Duodenal mucosa (tissue), 2 donors: Measurements from ENCODE around the gene TCFL5.
A peak's percentile ranks its signal among the peaks of the same experiment; 100 is the strongest.
"Not testable (repeated sequence)": the region's sequence is repeated elsewhere in the genome, so short reads cannot be mapped to it uniquely, and the experiment has no call there.

Experiments used
- H3K27ac ChIP-seq: one replicate; pipeline ENCODE4 v1.7.0; 2013; ENCODE audit warnings: low read depth, low read length
- H3K27me3 ChIP-seq, 2 donors: one replicate each; pipeline ENCODE4 v1.7.0; 2013; ENCODE audit warnings: low read length in 2 of 2, control low read depth in 1 of 2; ENCODE audit not compliant: insufficient read depth in 2 of 2, control insufficient read depth in 1 of 2
- H3K36me3 ChIP-seq, 2 donors: one replicate each; pipeline ENCODE4 v1.7.0; 2013; ENCODE audit warnings: low read length in 2 of 2, control low read depth in 1 of 2; ENCODE audit not compliant: insufficient read depth in 2 of 2, control insufficient read depth in 1 of 2
- H3K4me1 ChIP-seq, 2 donors: one replicate each; pipeline ENCODE4 v1.7.0; 2013; ENCODE audit warnings: low read length in 2 of 2, control low read depth in 1 of 2; ENCODE audit not compliant: insufficient read depth in 2 of 2, control insufficient read depth in 1 of 2
- H3K4me3 ChIP-seq, 2 donors: one replicate each; pipeline ENCODE4 v1.7.0; 2013; ENCODE audit warnings: low read length in 2 of 2, low read depth in 1 of 2
- H3K9ac ChIP-seq, 2 donors: one replicate each; pipeline ENCODE4 v1.7.0; 2013; ENCODE audit warnings: low read length in 2 of 2, low read depth in 1 of 2
- H3K9me3 ChIP-seq, 2 donors: one replicate each; pipeline ENCODE4 v1.7.0; 2013; ENCODE audit warnings: low read length in 2 of 2, control low read depth in 1 of 2; ENCODE audit not compliant: control insufficient read depth in 1 of 2

TCFL5 gene

GRCh38 chr20:62880147-62880934, 18.7 kb upstream of the TCFL5 start:
- H3K27me3 ChIP-seq, result no peaks in the 10 kb centered on the region
- H3K4me1 ChIP-seq, result peaks cover 14 to 19% of the 10 kb centered on the region in 2 donors
- no peak overlapping the region for H3K4me3 ChIP-seq
- H3K9ac ChIP-seq, result no peak overlapping the region
- peaks cover 5 to 21% of the 10 kb centered on the region in 2 donors for H3K36me3 ChIP-seq
- no peaks in the 10 kb centered on the region for H3K9me3 ChIP-seq
- no peak overlapping the region for H3K27ac ChIP-seq

GRCh38 chr20:62879275-62880146, 17.9 kb upstream of the TCFL5 start:
- Histone ChIP-seq H3K27ac (no peak overlapping the region), H3K27me3 (no peaks in the 10 kb centered on the region), H3K4me1 (peaks cover 14 to 19% of the 10 kb centered on the region in 2 donors), H3K4me3 (no peak overlapping the region), H3K36me3 (peaks cover 5 to 21% of the 10 kb centered on the region in 2 donors), H3K9me3 (no peaks in the 10 kb centered on the region), H3K9ac (no peak overlapping the region)

DNA sequence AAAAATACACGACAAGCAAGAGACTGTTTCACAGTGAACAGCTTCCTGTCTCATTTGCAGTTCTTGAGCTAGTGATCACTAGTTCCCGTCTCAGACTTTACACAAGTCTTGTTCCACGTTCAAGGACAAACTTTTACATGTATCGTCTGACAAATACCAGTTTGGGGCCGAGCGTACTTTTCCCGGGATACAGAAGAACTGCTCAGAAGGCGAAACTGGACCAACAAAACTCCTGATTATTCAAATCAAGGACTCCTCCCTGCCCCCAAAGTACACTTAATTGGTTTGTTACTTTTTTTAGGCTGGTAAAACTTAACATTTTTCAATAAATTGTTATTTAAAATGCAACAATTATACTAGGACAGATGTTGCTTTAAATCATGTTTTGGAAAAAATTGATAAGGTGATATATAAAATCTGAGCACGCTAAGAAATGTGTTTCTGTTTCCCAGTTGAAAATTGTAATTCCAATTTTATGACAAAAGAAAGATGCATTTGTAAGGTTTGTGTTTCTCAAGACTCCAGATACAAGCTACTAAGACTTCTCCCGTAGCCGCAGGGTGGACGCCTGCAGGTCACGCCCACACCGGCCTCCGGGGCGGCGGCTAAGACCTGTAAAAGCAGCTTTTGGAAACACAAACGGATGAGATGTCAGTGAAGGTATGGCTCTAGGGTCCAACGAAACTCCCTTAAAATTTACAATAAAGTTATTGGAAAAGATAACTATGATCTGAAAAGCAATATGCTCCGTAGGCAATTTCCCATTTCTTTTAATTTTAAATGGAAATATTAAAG, 16.8 kb upstream of the TCFL5 start:
- Histone ChIP-seq H3K4me1 (peaks cover 14 to 19% of the 10 kb centered on the region in 2 donors), H3K27ac (no peak overlapping the region), H3K4me3 (no peak overlapping the region)

GRCh38 chr20:62876902-62877816, 15.5 kb upstream of the TCFL5 start:
- Histone ChIP-seq H3K27me3 (no peaks in the 10 kb centered on the region), H3K4me3 (no peak overlapping the region), H3K9me3 (no peaks in the 10 kb centered on the region), H3K4me1 (peaks cover 14 to 19% of the 10 kb centered on the region in 2 donors), H3K9ac (no peak overlapping the region), H3K36me3 (peaks cover 5 to 19% of the 10 kb centered on the region in 2 donors), H3K27ac (no peak overlapping the region)

More for the DNA sequence above, 16.8 kb upstream of the TCFL5 start:
- peaks cover 5 to 21% of the 10 kb centered on the region in 2 donors for H3K36me3 ChIP-seq
- no peaks in the 10 kb centered on the region for H3K27me3 ChIP-seq
- no peaks in the 10 kb centered on the region for H3K9me3 ChIP-seq
- H3K9ac ChIP-seq, result no peak overlapping the region

DNA sequence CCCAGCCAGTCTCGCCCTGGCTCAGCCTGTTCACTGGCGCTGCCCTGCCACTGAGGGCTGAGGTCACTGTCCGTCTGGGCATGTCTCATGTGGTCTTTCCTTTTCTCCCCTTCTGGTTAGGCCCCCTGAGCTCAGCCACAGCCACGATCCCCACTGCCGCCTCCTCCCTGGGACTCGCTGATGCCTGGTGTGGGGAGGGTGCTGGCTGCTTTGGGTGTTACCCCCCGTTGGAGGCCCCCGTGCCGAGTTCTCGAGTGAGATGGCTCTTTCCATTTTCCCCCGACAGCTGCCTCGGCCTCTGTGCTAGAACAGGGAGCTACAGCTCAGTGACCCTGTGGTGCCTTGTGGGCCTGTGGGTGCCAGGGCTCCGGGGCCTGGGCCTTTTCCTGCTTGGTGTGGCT, 14.9 kb upstream of the TCFL5 start:
- Histone ChIP-seq H3K36me3 (peaks cover 5 to 13% of the 10 kb centered on the region in 2 donors), H3K27me3 (no peaks in the 10 kb centered on the region), H3K9ac (no peak overlapping the region), H3K4me3 (no peak overlapping the region), H3K4me1 (peaks cover 14 to 19% of the 10 kb centered on the region in 2 donors), H3K9me3 (no peaks in the 10 kb centered on the region), H3K27ac (no peak overlapping the region)

- Histone ChIP-seq H3K4me3 (peak overlapping the region in 1 of 2 donors; percentile 32), H3K4me1 (peaks cover 14 to 19% of the 10 kb centered on the region in 2 donors), H3K27ac (no peak overlapping the region), H3K9ac (peak overlapping the region in 1 of 2 donors; percentile 13), H3K9me3 (no peaks in the 10 kb centered on the region), H3K27me3 (no peaks in the 10 kb centered on the region), H3K36me3 (peaks cover 0 to 5% of the 10 kb centered on the region in 2 donors)
These were observed 14.1 kb upstream of the TCFL5 start for GRCh38 chr20:62875419-62876361.

- Histone ChIP-seq H3K9ac (no peak overlapping the region), H3K4me1 (peaks cover 14 to 19% of the 10 kb centered on the region in 2 donors), H3K9me3 (no peaks in the 10 kb centered on the region), H3K36me3 (no peaks in the 10 kb centered on the region), H3K27me3 (no peaks in the 10 kb centered on the region), H3K4me3 (no peak overlapping the region), H3K27ac (no peak overlapping the region)
These were observed 13.3 kb upstream of the TCFL5 start for GRCh38 chr20:62874964-62875344.

DNA sequence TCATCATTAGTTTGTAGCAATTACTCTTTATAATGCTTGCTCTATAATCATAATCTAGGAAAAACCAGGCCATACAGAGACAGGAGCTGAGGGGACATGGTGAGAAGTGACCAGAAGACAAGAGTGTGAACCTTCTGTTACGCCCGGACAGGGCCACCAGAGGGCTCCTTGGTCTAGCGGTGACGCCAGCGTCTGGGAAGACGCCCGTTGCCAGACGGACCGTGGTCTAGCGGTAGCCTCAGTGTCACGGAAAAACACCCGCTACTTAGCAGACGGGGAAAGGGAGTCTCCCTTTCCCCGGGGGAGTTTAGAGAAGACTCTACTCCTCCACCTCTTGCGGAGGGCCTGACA, 12.0 kb upstream of the TCFL5 start:
- H3K27ac ChIP-seq, H3K9me3 ChIP-seq, H3K9ac ChIP-seq, H3K27me3 ChIP-seq, H3K36me3 ChIP-seq, H3K4me3 ChIP-seq: not testable (repeated sequence)
- H3K4me1 ChIP-seq, result peaks cover 14 to 19% of the 10 kb centered on the region in 2 donors
